ENCODE measurements around the gene ZNHIT3.

ZNHIT3 gene

GRCh38 chr17:36511216-36511615, 24.7 kb downstream of the ZNHIT3 start:
- H3K36me3 ChIP-seq: peaks cover 88% of the 10 kb centered on the region

DNA sequence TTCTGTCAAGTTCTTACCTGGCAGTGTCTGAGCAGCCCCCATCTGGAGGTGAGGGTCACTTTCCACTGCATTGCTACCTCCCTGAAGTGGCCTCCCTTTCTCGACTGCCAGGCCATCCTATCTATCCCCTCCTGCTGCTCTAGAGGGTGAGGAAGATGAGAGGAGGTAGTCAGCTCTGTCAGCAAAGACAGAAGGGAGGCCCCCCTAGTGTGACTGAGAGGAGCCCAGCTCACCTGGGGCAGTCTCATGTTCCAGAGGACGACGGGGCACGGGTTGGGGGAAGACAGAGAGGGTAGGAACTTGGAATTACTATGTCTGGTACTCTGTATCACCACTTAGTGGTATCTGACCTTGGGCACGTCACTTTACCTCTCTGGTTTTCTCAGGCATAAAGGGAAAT, 26.2 kb downstream of the ZNHIT3 start:
- TF ChIP-seq, protein P1, sequence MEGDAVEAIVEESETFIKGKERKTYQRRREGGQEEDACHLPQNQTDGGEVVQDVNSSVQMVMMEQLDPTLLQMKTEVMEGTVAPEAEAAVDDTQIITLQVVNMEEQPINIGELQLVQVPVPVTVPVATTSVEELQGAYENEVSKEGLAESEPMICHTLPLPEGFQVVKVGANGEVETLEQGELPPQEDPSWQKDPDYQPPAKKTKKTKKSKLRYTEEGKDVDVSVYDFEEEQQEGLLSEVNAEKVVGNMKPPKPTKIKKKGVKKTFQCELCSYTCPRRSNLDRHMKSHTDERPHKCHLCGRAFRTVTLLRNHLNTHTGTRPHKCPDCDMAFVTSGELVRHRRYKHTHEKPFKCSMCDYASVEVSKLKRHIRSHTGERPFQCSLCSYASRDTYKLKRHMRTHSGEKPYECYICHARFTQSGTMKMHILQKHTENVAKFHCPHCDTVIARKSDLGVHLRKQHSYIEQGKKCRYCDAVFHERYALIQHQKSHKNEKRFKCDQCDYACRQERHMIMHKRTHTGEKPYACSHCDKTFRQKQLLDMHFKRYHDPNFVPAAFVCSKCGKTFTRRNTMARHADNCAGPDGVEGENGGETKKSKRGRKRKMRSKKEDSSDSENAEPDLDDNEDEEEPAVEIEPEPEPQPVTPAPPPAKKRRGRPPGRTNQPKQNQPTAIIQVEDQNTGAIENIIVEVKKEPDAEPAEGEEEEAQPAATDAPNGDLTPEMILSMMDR (IDR thresholded peaks at IDR 0.05; ENCODE audit: low read depth, low read length): no peak
- Histone ChIP-seq H3K4me3 (ENCODE audit: low read depth, low read length) (no peak overlapping the region), H3K9me3 (ENCODE audit: severe bottlenecking) (no peaks in the 10 kb centered on the region), H3K36me3 (peaks cover 85% of the 10 kb centered on the region), H3K27me3 (ENCODE audit: insufficient read depth, low read depth, severe bottlenecking) (no peaks in the 10 kb centered on the region), H3K27ac (no peak overlapping the region)
- DNase-seq: no peak

More at GRCh38 chr17:36511216-36511615, 24.7 kb downstream of the ZNHIT3 start:
- Histone ChIP-seq H3K27me3 (ENCODE audit: insufficient read depth, low read depth, severe bottlenecking) (no peaks in the 10 kb centered on the region), H3K27ac (no peak overlapping the region), H3K4me3 (ENCODE audit: low read depth, low read length) (no peak overlapping the region), H3K9me3 (ENCODE audit: severe bottlenecking) (no peaks in the 10 kb centered on the region)
- TF ChIP-seq, protein P1 (IDR thresholded peaks at IDR 0.05; ENCODE audit: low read depth, low read length): no peak
- DNase-seq: no peak

DNA sequence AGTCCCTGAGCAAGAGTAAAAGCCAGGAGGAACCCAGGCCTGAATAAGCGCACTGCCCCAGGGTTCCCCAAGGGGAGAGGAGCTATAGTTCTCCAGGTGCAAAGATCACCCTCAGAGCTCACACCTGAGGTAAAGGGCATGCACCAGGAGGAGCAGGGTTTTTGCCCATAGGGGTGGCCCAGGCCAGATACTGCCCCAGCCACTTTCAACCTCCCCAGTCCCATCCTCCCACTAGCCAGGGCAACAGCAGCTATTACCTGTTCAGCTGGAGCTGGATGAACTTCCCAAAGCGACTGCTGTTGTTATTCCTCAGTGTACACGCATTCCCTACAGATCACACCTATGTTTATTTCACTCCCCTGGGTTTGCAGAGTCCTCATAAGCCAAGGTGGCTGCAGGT, 28.4 kb downstream of the ZNHIT3 start:
- Histone ChIP-seq H3K27me3 (ENCODE audit: insufficient read depth, low read depth, severe bottlenecking) (no peaks in the 10 kb centered on the region), H3K9me3 (ENCODE audit: severe bottlenecking) (no peaks in the 10 kb centered on the region), H3K36me3 (peaks cover 78% of the 10 kb centered on the region), H3K4me3 (ENCODE audit: low read depth, low read length) (no peak overlapping the region), H3K27ac (no peak overlapping the region)
- TF ChIP-seq, protein P1 (IDR thresholded peaks at IDR 0.05; ENCODE audit: low read depth, low read length): no peak
- DNase-seq: no peak

- Histone ChIP-seq H3K27ac (no peak overlapping the region), H3K27me3 (ENCODE audit: insufficient read depth, low read depth, severe bottlenecking) (no peaks in the 10 kb centered on the region), H3K4me3 (ENCODE audit: low read depth, low read length) (no peak overlapping the region), H3K9me3 (ENCODE audit: severe bottlenecking) (no peaks in the 10 kb centered on the region), H3K36me3 (peaks cover 77% of the 10 kb centered on the region)
- DNase-seq: no peak
- TF ChIP-seq, protein P1 (IDR thresholded peaks at IDR 0.05; ENCODE audit: low read depth, low read length): no peak
Measured at GRCh38 chr17:36515837-36516236, 29.4 kb downstream of the ZNHIT3 start.

DNA sequence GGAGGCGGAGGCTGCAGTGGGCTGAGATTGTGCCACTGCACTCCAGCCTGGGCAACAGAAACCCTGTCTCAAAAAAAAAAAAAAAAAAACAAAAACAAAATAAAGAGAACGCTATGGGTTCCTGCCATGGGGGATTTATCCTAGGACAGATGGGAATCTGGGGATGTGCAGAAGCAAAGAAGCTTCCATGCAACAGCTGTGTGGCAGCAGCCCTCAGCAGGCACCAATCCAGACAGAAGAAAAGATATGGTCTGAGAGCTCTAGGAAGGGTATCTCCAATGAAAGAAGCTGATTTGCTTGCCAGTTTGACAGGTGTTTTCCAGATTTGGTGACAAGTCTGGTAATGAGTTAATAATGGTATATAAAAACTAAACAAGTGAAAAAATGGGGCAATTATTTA, 36.6 kb downstream of the ZNHIT3 start:
- no peaks in the 10 kb centered on the region for H3K27me3 ChIP-seq (ENCODE audit: insufficient read depth, low read depth, severe bottlenecking)
- no peaks in the 10 kb centered on the region for H3K9me3 ChIP-seq (ENCODE audit: severe bottlenecking)
- peaks cover 81% of the 10 kb centered on the region for H3K36me3 ChIP-seq
- H3K27ac ChIP-seq: no peak overlapping the region
- DNase-seq: no peak
- no peak overlapping the region for H3K4me3 ChIP-seq (ENCODE audit: low read depth, low read length)
- TF ChIP-seq, protein P1 (IDR thresholded peaks at IDR 0.05; ENCODE audit: low read depth, low read length): no peak

GRCh38 chr17:36524428-36524876, 38.0 kb downstream of the ZNHIT3 start:
- TF ChIP-seq, protein P1 (IDR thresholded peaks at IDR 0.05; ENCODE audit: low read depth, low read length): no peak

More at GRCh38 chr17:36524428-36524876, 38.0 kb downstream of the ZNHIT3 start:
- H3K9me3 ChIP-seq (ENCODE audit: severe bottlenecking): no peaks in the 10 kb centered on the region
- H3K27me3 ChIP-seq (ENCODE audit: insufficient read depth, low read depth, severe bottlenecking): no peaks in the 10 kb centered on the region
- peaks cover 85% of the 10 kb centered on the region for H3K36me3 ChIP-seq
- no peak for DNase-seq
- no peak overlapping the region for H3K4me3 ChIP-seq (ENCODE audit: low read depth, low read length)
- H3K27ac ChIP-seq: no peak overlapping the region
